Retinal pigment epithelial cell (primary cell): ENCODE measurements around the gene PNMA8A.

ENCODE experiments used
- DNase-seq: peaks from one replicate; pipeline ENCODE4 v3.0.0-alpha.2; 2010; ENCODE audit warnings: low read depth
- H3K4me3 ChIP-seq: 2 replicates; pipeline ENCODE4 v1.5.1; 2011; ENCODE audit warnings: mild to moderate bottlenecking, low read length, control low read depth, moderate library complexity
- TF ChIP-seq, protein P1 (sequence below): conservative IDR thresholded peaks from 2 replicates; pipeline ENCODE4 v1.5.1; 2011; ENCODE audit warnings: low read depth, low read length, control low read depth, inconsistent platforms

The PNMA8A gene

DNA sequence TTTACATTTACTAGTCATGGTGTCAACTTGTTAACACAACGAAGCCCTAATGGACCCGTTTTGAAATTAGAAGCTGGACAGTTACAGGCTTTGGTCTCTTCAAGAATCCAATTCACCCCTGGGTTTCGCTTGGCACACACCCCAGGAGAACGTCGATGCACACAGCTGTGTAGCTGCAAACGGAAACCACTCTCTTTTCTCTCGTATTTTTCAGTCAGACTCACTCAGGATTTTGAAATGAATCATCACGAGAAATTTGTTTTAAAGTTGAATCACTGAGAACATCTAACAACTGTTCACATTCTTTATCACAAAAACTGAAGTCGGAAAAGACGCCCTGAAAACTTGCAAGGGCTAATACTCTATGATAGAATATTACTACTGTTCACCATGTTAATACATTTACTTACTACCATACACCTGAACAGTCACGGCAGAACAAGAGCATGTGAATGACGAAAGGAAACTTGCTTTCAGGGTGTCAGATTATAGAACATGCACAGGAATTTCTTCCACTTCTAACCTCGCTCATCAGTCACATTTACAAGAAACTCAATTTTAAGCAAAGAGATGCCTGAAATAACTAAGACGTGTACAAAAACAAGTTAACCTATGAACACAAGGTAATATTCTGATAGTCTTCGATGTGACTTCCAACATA is 4.7 kb downstream of the PNMA8A start:
- DNase-seq = no peak
- no peak overlapping the region for H3K4me3 ChIP-seq
- TF ChIP-seq, protein P1, sequence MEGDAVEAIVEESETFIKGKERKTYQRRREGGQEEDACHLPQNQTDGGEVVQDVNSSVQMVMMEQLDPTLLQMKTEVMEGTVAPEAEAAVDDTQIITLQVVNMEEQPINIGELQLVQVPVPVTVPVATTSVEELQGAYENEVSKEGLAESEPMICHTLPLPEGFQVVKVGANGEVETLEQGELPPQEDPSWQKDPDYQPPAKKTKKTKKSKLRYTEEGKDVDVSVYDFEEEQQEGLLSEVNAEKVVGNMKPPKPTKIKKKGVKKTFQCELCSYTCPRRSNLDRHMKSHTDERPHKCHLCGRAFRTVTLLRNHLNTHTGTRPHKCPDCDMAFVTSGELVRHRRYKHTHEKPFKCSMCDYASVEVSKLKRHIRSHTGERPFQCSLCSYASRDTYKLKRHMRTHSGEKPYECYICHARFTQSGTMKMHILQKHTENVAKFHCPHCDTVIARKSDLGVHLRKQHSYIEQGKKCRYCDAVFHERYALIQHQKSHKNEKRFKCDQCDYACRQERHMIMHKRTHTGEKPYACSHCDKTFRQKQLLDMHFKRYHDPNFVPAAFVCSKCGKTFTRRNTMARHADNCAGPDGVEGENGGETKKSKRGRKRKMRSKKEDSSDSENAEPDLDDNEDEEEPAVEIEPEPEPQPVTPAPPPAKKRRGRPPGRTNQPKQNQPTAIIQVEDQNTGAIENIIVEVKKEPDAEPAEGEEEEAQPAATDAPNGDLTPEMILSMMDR = no peak

DNA sequence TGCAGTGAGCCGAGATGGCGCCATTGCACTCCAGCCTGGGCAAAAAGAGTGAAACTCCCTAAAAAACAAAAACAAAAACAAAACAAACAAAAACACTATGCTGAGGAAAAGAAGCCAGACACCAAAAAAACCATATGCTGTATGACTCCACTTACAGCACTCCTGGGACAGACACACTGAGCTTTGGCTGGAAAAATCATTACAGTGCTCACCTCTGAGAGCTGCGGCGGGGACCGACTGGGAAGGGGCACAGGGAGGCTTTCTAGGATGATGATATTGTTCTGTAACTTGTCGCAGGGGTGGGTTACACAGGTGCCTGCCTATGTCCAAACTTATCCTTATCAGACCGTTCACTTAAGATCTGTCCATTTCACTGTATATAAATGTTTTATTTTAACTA is 7.8 kb downstream of the PNMA8A start:
- TF ChIP-seq, protein P1 = no peak
- no peak for DNase-seq
- H3K4me3 ChIP-seq = no peak overlapping the region

- no peak overlapping the region for H3K4me3 ChIP-seq
- DNase-seq = no peak
- TF ChIP-seq, protein P1 = no peak
Observed at GRCh38 chr19:46461537-46461936, 9.8 kb downstream of the PNMA8A start.

DNA sequence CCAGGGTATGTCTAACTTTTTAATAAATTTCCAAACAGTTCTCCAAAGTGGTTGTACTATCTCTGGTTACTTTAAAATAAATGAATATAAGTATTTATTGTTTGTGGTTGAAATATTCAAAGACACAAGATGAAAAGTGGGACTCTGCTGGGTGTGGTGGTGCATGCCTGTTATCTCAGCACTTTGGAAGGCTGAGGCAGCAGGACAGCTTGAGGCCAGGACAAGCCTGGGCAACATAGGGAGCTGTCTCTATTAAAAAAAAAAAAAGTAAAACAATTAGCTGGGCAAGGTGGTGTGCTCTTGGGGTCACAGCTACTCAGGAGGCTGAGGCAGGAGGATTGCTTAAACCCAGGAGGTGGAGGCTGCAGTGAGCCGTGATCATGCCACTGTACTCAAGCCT is 10.4 kb downstream of the PNMA8A start:
- no peak overlapping the region for H3K4me3 ChIP-seq
- TF ChIP-seq, protein P1 = no peak

DNA sequence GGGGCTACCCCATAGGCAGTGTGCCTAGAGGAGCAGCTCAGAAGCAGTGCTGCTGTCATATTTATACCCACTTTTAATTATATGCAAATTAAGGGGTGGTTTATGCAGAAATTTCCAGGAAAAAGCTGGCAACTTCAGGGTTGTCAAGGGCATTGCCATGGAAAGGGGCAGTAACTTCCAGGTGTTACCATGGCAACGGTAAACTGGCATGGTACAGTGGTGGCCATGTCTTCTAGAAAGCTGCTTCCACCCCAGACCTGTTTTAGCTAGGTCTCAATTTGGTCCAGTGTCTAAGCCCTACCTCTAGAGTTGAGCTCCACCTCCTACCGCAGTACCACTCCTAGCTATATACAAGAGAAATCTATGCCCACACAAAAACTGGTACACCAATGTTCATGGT is 11.3 kb downstream of the PNMA8A start:
- no peak for DNase-seq
- no peak overlapping the region for H3K4me3 ChIP-seq
- TF ChIP-seq, protein P1 = no peak

More for the DNA sequence above, 10.4 kb downstream of the PNMA8A start:
- no peak for DNase-seq

- H3K4me3 ChIP-seq = no peak overlapping the region
- TF ChIP-seq, protein P1 = no peak
- DNase-seq = no peak
Observed at GRCh38 chr19:46456930-46457329, 14.4 kb downstream of the PNMA8A start.

DNA sequence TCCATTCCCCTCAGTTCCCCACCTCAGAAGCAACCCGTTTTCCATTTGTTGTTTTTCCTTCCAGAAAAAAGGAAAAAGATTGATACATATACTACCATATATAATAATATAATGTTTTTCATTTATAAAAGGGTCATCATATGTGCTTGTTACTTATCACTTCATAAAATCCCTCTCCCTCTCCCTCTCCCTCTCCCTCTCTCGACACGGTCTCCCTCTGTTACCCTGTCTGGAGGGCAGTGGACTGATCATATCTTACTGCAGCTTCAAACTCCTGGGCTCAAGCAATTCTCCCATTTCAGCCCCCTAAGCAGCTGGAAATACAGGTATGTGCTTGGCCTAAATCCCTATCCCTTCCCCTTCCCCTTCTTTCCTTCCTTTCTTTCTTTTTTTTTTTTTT is 17.1 kb downstream of the PNMA8A start:
- no peak for DNase-seq
- TF ChIP-seq, protein P1 = no peak
- H3K4me3 ChIP-seq = no peak overlapping the region
